BJ (cell line): Measurements from ENCODE around the gene UPK1A. TPM values are rescaled to one million over a fixed set of nuclear protein-coding genes. Genes with fewer than 3 reads are reported as not detected.

Experiments
- CTCF ChIA-PET: fragments of 350-600 bp; formaldehyde crosslinking; extraction: SDS; loops from one replicate; lab custom pipeline; 2021; ENCODE audit warnings: antibody characterized with exemption, inconsistent platforms; lab: Yijun Ruan, JAX
- POLR2A ChIA-PET: fragments of 300-600 bp; sonication (Branson Sonifier 250); formaldehyde crosslinking; extraction: SDS; loops from one replicate; lab custom pipeline; 2021; ENCODE audit warnings: antibody characterized with exemption; lab: Charles Lee
- DNase-seq: peaks from one replicate; pipeline ENCODE4 v3.0.0-alpha.2; 2011; ENCODE audit warnings: low read depth
- H3K27me3 ChIP-seq: 2 replicates; pipeline ENCODE4 v1.6.0; 2011; ENCODE audit warnings: low read length; ENCODE audit not compliant: control insufficient read depth, insufficient read depth
- H3K36me3 ChIP-seq: 2 replicates; pipeline ENCODE4 v1.5.1; 2011; ENCODE audit warnings: low read length; ENCODE audit not compliant: control insufficient read depth, insufficient read depth
- H3K4me3 ChIP-seq: 2 replicates; pipeline ENCODE4 v1.5.1; 2011; ENCODE audit warnings: low read depth, mild to moderate bottlenecking, control low read depth, low read length
- CTCF ChIP-seq: IDR thresholded peaks from 2 replicates; pipeline ENCODE4 v1.5.1; 2011; ENCODE audit warnings: low read depth, mild to moderate bottlenecking, control low read depth, inconsistent platforms, low read length, moderate library complexity; ENCODE audit not compliant: insufficient read depth
- polyA plus RNA-seq: library from polyadenylated mRNA; depleted of rRNA; stranded (reverse); fragments of >200 nt; gene quantifications from 2 replicates; pipeline ENCODE4 v1.2.3, GENCODE V29; 2011

The UPK1A gene
- polyA plus RNA-seq, 1 experiment: 0.39 TPM

- Histone ChIP-seq H3K4me3 (no peak overlapping the region), H3K36me3 (no peaks in the 10 kb centered on the region), H3K27me3 (no peaks in the 10 kb centered on the region)
- DNase-seq: no peak
- TF ChIP-seq CTCF: no peak
- CTCF ChIA-PET: no interaction called here
- POLR2A ChIA-PET: no interaction called here
Observed at GRCh38 chr19:35622750-35623149, 43.6 kb upstream of the UPK1A start.

GRCh38 chr19:35623327-35624010 is 42.8 kb upstream of the UPK1A start:
- no peak overlapping the region for H3K4me3 ChIP-seq
- POLR2A ChIA-PET: no interaction called here
- no peak for TF ChIP-seq CTCF
- no peaks in the 10 kb centered on the region for H3K36me3 ChIP-seq
- CTCF ChIA-PET: no interaction called here
- H3K27me3 ChIP-seq: no peaks in the 10 kb centered on the region
- no peak for DNase-seq

- CTCF ChIA-PET: no interaction called here
- no peak for TF ChIP-seq CTCF
- Histone ChIP-seq H3K36me3 (peaks cover 22% of the 10 kb centered on the region), H3K27me3 (no peaks in the 10 kb centered on the region), H3K4me3 (peak overlapping the region; percentile 65)
- DNase-seq: no peak
- POLR2A ChIA-PET: interaction anchor here (0.6 kb wide), 1 partner anchor 68 kb away, joined by 4 read pairs; no protein-coding TSS in a partner anchor
Observed at GRCh38 chr19:35628264-35628564, 38.1 kb upstream of the UPK1A start.

- Histone ChIP-seq H3K4me3 (peak within 1 kb of the TSS; percentile 65), H3K36me3 (peaks cover 25% of the 10 kb centered on the region), H3K27me3 (no peaks in the 10 kb centered on the region)
- CTCF ChIA-PET: no interaction called here
- DNase-seq: peak; percentile 94
- POLR2A ChIA-PET: interaction anchor here (0.6 kb wide), 1 partner anchor 69 kb away, joined by 4 read pairs; no protein-coding TSS in a partner anchor
- TF ChIP-seq CTCF: no peak
Observed at GRCh38 chr19:35628565-35629331, 37.6 kb upstream of the UPK1A start, which contains the start of gene RBM42. Gene RBM42, plus strand, starts transcription at chr19:35629036. Its CDS starts 118 bp downstream, at chr19:35629154.

- ChIA-PET POLR2A (no interaction called here), CTCF (interaction anchor here (1.0 kb wide), 1 partner anchor 9 kb away, joined by 6 read pairs; no protein-coding TSS in a partner anchor)
- no peak for DNase-seq
- H3K27me3 ChIP-seq: no peaks in the 10 kb centered on the region
- peaks cover 31% of the 10 kb centered on the region for H3K36me3 ChIP-seq
- peak overlapping the region; percentile 65 for H3K4me3 ChIP-seq
- no peak for TF ChIP-seq CTCF
Observed at GRCh38 chr19:35629332-35629633, 37.0 kb upstream of the UPK1A start.
